ENCODE measurements around the gene BMPR1A. TPM values are rescaled to one million over a fixed set of nuclear protein-coding genes. Genes with fewer than 3 reads are reported as not detected.
A peak's percentile ranks its signal among the peaks of the same experiment; 100 is the strongest.

BMPR1A gene
- polyA plus RNA-seq, 3 donors = 0.25 to 0.67 (median 0.61) TPM

- TF ChIP-seq, protein P1, sequence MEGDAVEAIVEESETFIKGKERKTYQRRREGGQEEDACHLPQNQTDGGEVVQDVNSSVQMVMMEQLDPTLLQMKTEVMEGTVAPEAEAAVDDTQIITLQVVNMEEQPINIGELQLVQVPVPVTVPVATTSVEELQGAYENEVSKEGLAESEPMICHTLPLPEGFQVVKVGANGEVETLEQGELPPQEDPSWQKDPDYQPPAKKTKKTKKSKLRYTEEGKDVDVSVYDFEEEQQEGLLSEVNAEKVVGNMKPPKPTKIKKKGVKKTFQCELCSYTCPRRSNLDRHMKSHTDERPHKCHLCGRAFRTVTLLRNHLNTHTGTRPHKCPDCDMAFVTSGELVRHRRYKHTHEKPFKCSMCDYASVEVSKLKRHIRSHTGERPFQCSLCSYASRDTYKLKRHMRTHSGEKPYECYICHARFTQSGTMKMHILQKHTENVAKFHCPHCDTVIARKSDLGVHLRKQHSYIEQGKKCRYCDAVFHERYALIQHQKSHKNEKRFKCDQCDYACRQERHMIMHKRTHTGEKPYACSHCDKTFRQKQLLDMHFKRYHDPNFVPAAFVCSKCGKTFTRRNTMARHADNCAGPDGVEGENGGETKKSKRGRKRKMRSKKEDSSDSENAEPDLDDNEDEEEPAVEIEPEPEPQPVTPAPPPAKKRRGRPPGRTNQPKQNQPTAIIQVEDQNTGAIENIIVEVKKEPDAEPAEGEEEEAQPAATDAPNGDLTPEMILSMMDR (IDR thresholded peaks at IDR 0.05) = no peak
- peak overlapping the region in 2 of 7 donors; percentile 2 to 45 for H3K27ac Mint-ChIP-seq
- H3K36me3 Mint-ChIP-seq = no peaks in the 10 kb centered on the region
- H3K4me3 ChIP-seq (replicated peaks in 1 of 3; ENCODE audit: low read depth in 2 of 3, low read length in 3 of 3) = no peak overlapping the region
- H3K79me2 ChIP-seq (ENCODE audit: insufficient read depth, low read length) = no peaks in the 10 kb centered on the region
- H3K27ac ChIP-seq (ENCODE audit: low read depth in 1 of 2, low read length in 2 of 2) = no peak overlapping the region
- H3K4me3 Mint-ChIP-seq = no peak overlapping the region
- peaks cover 0 to 1% (median 0%) of the 10 kb centered on the region in 3 donors for H3K27me3 Mint-ChIP-seq (ENCODE audit: low read depth in 3 of 3)
- H3K9me3 Mint-ChIP-seq = peaks cover 0 to 2% (median 0%) of the 10 kb centered on the region in 7 donors
- WGBS (ENCODE audit: insufficient coverage) = 50% methylated on average over 6 of the region's 7 CpGs
- no peaks in the 10 kb centered on the region for H3K9me3 ChIP-seq (replicated peaks in 1 of 2; ENCODE audit: control insufficient read depth in 1 of 2, insufficient read depth in 1 of 2, low read length in 2 of 2)
- intact Hi-C loops (cut with micrococcal nuclease) = no loop called here
- H3K9ac ChIP-seq (ENCODE audit: insufficient read depth, low read length, poor library complexity, severe bottlenecking) = no peak overlapping the region
- no peaks in the 10 kb centered on the region for H3K36me3 ChIP-seq (replicated peaks in 1 of 2; ENCODE audit: control insufficient read depth in 1 of 2, insufficient read depth in 2 of 2, low read length in 2 of 2)
- H3K4me2 ChIP-seq (replicated peaks; ENCODE audit: extremely low read depth, low read length, poor library complexity, severe bottlenecking) = peak overlapping the region; percentile 13
- no peaks in the 10 kb centered on the region for H4K20me1 ChIP-seq (ENCODE audit: insufficient read depth, low read length)
- peak; percentile 23 to 49 (median 39) for DNase-seq
- peaks cover 10% of the 10 kb centered on the region for H3K4me1 Mint-ChIP-seq
- H3K27me3 ChIP-seq (ENCODE audit: control insufficient read depth in 2 of 2, insufficient read depth in 2 of 2, low read length in 2 of 2) = no peaks in the 10 kb centered on the region
- peaks cover 2 to 11% of the 10 kb centered on the region in 2 donors for H3K4me1 ChIP-seq (ENCODE audit: control insufficient read depth in 1 of 2, insufficient read depth in 2 of 2, low read length in 2 of 2)
- H2AFZ ChIP-seq (ENCODE audit: insufficient read depth, low read depth, low read length, poor library complexity, severe bottlenecking) = no peak overlapping the region
Measured at GRCh38 chr10:86888585-86889381, 132.4 kb downstream of the BMPR1A start.

GRCh38 chr10:86889997-86890396 is 133.6 kb downstream of the BMPR1A start:
- intact Hi-C loops (cut with micrococcal nuclease) = no loop called here

More at GRCh38 chr10:86889997-86890396, 133.6 kb downstream of the BMPR1A start:
- Mint-ChIP-seq H3K27ac (no peak overlapping the region), H3K4me1 (peaks cover 10% of the 10 kb centered on the region), H3K36me3 (no peaks in the 10 kb centered on the region), H3K9me3 (peaks cover 0 to 2% (median 0%) of the 10 kb centered on the region in 7 donors), H3K27me3 (ENCODE audit: low read depth in 3 of 3) (peaks cover 0 to 1% (median 0%) of the 10 kb centered on the region in 3 donors), H3K4me3 (no peak overlapping the region)
- H3K27me3 ChIP-seq (ENCODE audit: control insufficient read depth in 2 of 2, insufficient read depth in 2 of 2, low read length in 2 of 2) = no peaks in the 10 kb centered on the region
- TF ChIP-seq, protein P1 (IDR thresholded peaks at IDR 0.05) = no peak
- H3K4me1 ChIP-seq (ENCODE audit: control insufficient read depth in 1 of 2, insufficient read depth in 2 of 2, low read length in 2 of 2) = peaks cover 2 to 11% of the 10 kb centered on the region in 2 donors
- H3K36me3 ChIP-seq (replicated peaks in 1 of 2; ENCODE audit: control insufficient read depth in 1 of 2, insufficient read depth in 2 of 2, low read length in 2 of 2) = no peaks in the 10 kb centered on the region
- no peaks in the 10 kb centered on the region for H3K79me2 ChIP-seq (ENCODE audit: insufficient read depth, low read length)
- no peak overlapping the region for H3K9ac ChIP-seq (ENCODE audit: insufficient read depth, low read length, poor library complexity, severe bottlenecking)
- no peak overlapping the region for H3K27ac ChIP-seq (ENCODE audit: low read depth in 1 of 2, low read length in 2 of 2)
- H4K20me1 ChIP-seq (ENCODE audit: insufficient read depth, low read length) = no peaks in the 10 kb centered on the region
- H3K4me2 ChIP-seq (replicated peaks; ENCODE audit: extremely low read depth, low read length, poor library complexity, severe bottlenecking) = no peak overlapping the region
- no CpG with 5 or more reads among the region's 3 CpGs for WGBS (ENCODE audit: insufficient coverage)
- no peak for DNase-seq
- no peak overlapping the region for H2AFZ ChIP-seq (ENCODE audit: insufficient read depth, low read depth, low read length, poor library complexity, severe bottlenecking)
- H3K9me3 ChIP-seq (replicated peaks in 1 of 2; ENCODE audit: control insufficient read depth in 1 of 2, insufficient read depth in 1 of 2, low read length in 2 of 2) = no peaks in the 10 kb centered on the region
- H3K4me3 ChIP-seq (replicated peaks in 1 of 3; ENCODE audit: low read depth in 2 of 3, low read length in 3 of 3) = no peak overlapping the region

Data from CD14-positive monocyte (primary cell).